ENCODE measurements around the gene GPC5. TPM values are rescaled to one million over a fixed set of nuclear protein-coding genes. Genes with fewer than 3 reads are reported as not detected.
A peak's percentile ranks its signal among the peaks of the same experiment; 100 is the strongest.

GPC5 gene
- total and polyA plus RNA-seq, 4 donors: 15.2 to 54.4 (median 24.0) TPM

- WGBS (ENCODE audit: insufficient coverage): 100% methylated on average over 1 of the region's 1 CpG
- H3K9me3 ChIP-seq (ENCODE audit: control insufficient read depth, insufficient read depth, low read length): no peaks in the 10 kb centered on the region
- H3K27me3 ChIP-seq (ENCODE audit: control insufficient read depth, insufficient read depth, low read length): no peaks in the 10 kb centered on the region
Measured at GRCh38 chr13:91540158-91540736, 141.8 kb downstream of the GPC5 start.

DNA sequence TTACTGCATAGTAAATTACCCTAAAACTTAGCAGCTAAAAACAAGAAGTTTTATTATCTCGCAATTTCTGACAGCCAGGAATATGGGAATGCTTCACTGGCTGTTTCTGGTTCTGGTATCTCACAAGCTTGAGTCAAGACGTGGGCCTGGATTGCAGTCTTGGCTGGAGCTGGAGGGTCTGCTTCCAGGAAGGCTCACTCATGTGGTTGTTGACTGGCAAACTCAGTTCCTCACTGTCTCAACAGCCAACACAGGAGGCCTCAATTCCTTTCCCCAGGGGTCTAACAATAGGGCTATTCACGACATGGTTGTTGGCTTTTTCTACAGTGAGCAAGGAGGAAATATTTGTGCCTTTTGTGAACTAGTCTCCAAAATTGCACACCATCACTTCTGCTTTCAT is 146.3 kb downstream of the GPC5 start:
- Histone ChIP-seq H3K27ac (ENCODE audit: low read depth, low read length) (no peak overlapping the region), H3K4me3 (ENCODE audit: low read depth, low read length) (no peak overlapping the region), H3K27me3 (ENCODE audit: control insufficient read depth, insufficient read depth, low read length) (no peaks in the 10 kb centered on the region), H3K36me3 (ENCODE audit: control insufficient read depth, insufficient read depth, low read length) (no peaks in the 10 kb centered on the region), H3K4me1 (ENCODE audit: control insufficient read depth, insufficient read depth, low read length) (no peaks in the 10 kb centered on the region), H3K9me3 (ENCODE audit: control insufficient read depth, insufficient read depth, low read length) (no peaks in the 10 kb centered on the region)
- WGBS (ENCODE audit: insufficient coverage): 36% methylated on average over 2 of the region's 3 CpGs
- peak in 1 of 6 donors; percentile 24 for DNase-seq (ENCODE audit: low read depth in 4 of 6, low spot score in 6 of 6)

More at GRCh38 chr13:91540158-91540736, 141.8 kb downstream of the GPC5 start:
- DNase-seq (ENCODE audit: low read depth in 4 of 6, low spot score in 6 of 6): no peak
- no peaks in the 10 kb centered on the region for H3K36me3 ChIP-seq (ENCODE audit: control insufficient read depth, insufficient read depth, low read length)
- H3K4me3 ChIP-seq (ENCODE audit: low read depth, low read length): no peak overlapping the region
- no peaks in the 10 kb centered on the region for H3K4me1 ChIP-seq (ENCODE audit: control insufficient read depth, insufficient read depth, low read length)
- H3K27ac ChIP-seq (ENCODE audit: low read depth, low read length): no peak overlapping the region

GRCh38 chr13:91546900-91547299 is 148.5 kb downstream of the GPC5 start:
- H3K27me3 ChIP-seq (ENCODE audit: control insufficient read depth, insufficient read depth, low read length): no peaks in the 10 kb centered on the region
- 80% methylated on average over 1 of the region's 2 CpGs for WGBS (ENCODE audit: insufficient coverage)

GRCh38 chr13:91553584-91553983 is 155.2 kb downstream of the GPC5 start:
- Histone ChIP-seq H3K27me3 (ENCODE audit: control insufficient read depth, insufficient read depth, low read length) (no peaks in the 10 kb centered on the region), H3K27ac (ENCODE audit: low read depth, low read length) (no peak overlapping the region), H3K9me3 (ENCODE audit: control insufficient read depth, insufficient read depth, low read length) (peaks cover 2% of the 10 kb centered on the region), H3K36me3 (ENCODE audit: control insufficient read depth, insufficient read depth, low read length) (no peaks in the 10 kb centered on the region), H3K4me1 (ENCODE audit: control insufficient read depth, insufficient read depth, low read length) (no peaks in the 10 kb centered on the region), H3K4me3 (ENCODE audit: low read depth, low read length) (no peak overlapping the region)
- DNase-seq (ENCODE audit: low read depth in 4 of 6, low spot score in 6 of 6): no peak
- WGBS (ENCODE audit: insufficient coverage): no CpG with 5 or more reads among the region's 2 CpGs

More at GRCh38 chr13:91546900-91547299, 148.5 kb downstream of the GPC5 start:
- no peaks in the 10 kb centered on the region for H3K9me3 ChIP-seq (ENCODE audit: control insufficient read depth, insufficient read depth, low read length)
- no peak for DNase-seq (ENCODE audit: low read depth in 4 of 6, low spot score in 6 of 6)
- no peak overlapping the region for H3K27ac ChIP-seq (ENCODE audit: low read depth, low read length)
- no peaks in the 10 kb centered on the region for H3K36me3 ChIP-seq (ENCODE audit: control insufficient read depth, insufficient read depth, low read length)
- H3K4me1 ChIP-seq (ENCODE audit: control insufficient read depth, insufficient read depth, low read length): no peaks in the 10 kb centered on the region
- H3K4me3 ChIP-seq (ENCODE audit: low read depth, low read length): no peak overlapping the region

DNA sequence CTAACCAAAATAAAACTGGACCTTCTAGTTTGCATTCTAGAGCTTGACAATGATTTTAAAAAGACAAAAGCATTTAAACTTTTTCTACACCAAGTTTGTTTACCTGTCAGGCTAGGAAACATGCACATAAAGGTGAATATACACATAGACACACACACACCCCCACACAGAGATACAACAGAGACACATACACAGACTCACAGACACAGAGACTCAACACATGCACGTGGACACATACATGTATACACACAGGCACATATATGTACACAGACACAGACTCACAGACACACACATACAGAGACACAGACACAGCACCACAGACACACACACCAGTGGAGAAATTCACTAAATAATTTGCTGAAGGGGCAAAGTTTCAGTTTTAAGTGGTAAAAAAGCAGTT is 155.7 kb downstream of the GPC5 start:
- Histone ChIP-seq H3K27ac (ENCODE audit: low read depth, low read length) (no peak overlapping the region), H3K36me3 (ENCODE audit: control insufficient read depth, insufficient read depth, low read length) (no peaks in the 10 kb centered on the region), H3K4me1 (ENCODE audit: control insufficient read depth, insufficient read depth, low read length) (no peaks in the 10 kb centered on the region), H3K27me3 (ENCODE audit: control insufficient read depth, insufficient read depth, low read length) (no peaks in the 10 kb centered on the region), H3K9me3 (ENCODE audit: control insufficient read depth, insufficient read depth, low read length) (peaks cover 2% of the 10 kb centered on the region), H3K4me3 (ENCODE audit: low read depth, low read length) (no peak overlapping the region)
- 80% methylated on average over 1 of the region's 1 CpG for WGBS (ENCODE audit: insufficient coverage)
- DNase-seq (ENCODE audit: low read depth in 4 of 6, low spot score in 6 of 6): no peak

GRCh38 chr13:91557328-91558090 is 159.1 kb downstream of the GPC5 start:
- 40% methylated on average over 1 of the region's 5 CpGs for WGBS (ENCODE audit: insufficient coverage)
- H3K4me1 ChIP-seq (ENCODE audit: control insufficient read depth, insufficient read depth, low read length): no peaks in the 10 kb centered on the region
- H3K4me3 ChIP-seq (ENCODE audit: low read depth, low read length): no peak overlapping the region
- no peak for DNase-seq (ENCODE audit: low read depth in 4 of 6, low spot score in 6 of 6)
- H3K27me3 ChIP-seq (ENCODE audit: control insufficient read depth, insufficient read depth, low read length): no peaks in the 10 kb centered on the region
- H3K9me3 ChIP-seq (ENCODE audit: control insufficient read depth, insufficient read depth, low read length): peaks cover 2% of the 10 kb centered on the region
- H3K27ac ChIP-seq (ENCODE audit: low read depth, low read length): no peak overlapping the region
- no peaks in the 10 kb centered on the region for H3K36me3 ChIP-seq (ENCODE audit: control insufficient read depth, insufficient read depth, low read length)

- no peaks in the 10 kb centered on the region for H3K9me3 ChIP-seq (ENCODE audit: control insufficient read depth, insufficient read depth, low read length)
- no peak overlapping the region for H3K27ac ChIP-seq (ENCODE audit: low read depth, low read length)
- H3K4me1 ChIP-seq (ENCODE audit: control insufficient read depth, insufficient read depth, low read length): no peaks in the 10 kb centered on the region
- H3K27me3 ChIP-seq (ENCODE audit: control insufficient read depth, insufficient read depth, low read length): no peaks in the 10 kb centered on the region
- no peak overlapping the region for H3K4me3 ChIP-seq (ENCODE audit: low read depth, low read length)
- DNase-seq (ENCODE audit: low read depth in 4 of 6, low spot score in 6 of 6): peak in 1 of 6 donors; percentile 27
- WGBS (ENCODE audit: insufficient coverage): 83% methylated on average over 1 of the region's 5 CpGs
- H3K36me3 ChIP-seq (ENCODE audit: control insufficient read depth, insufficient read depth, low read length): no peaks in the 10 kb centered on the region
Measured at GRCh38 chr13:91563799-91564198, 165.4 kb downstream of the GPC5 start.

DNA sequence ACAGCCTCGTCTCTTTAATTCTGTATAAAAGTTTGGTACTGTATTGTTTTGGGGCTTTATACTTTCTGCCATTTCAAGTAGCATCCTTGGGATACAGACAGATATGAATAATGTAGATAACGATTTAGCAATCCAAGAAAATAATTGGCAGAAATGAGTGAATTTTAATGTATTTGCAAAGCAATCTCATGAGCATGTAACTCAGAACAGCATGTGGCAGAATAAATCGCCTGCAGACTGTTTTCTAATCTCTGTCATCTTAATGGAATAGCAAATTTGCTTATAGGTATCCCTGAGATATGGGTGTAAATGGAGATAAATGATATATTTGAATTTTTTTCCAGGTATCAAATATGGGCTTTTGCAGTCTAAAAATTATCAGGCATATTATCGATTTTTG is 166.0 kb downstream of the GPC5 start:
- peak in 2 of 6 donors; percentile 22 to 50 for DNase-seq (ENCODE audit: low read depth in 4 of 6, low spot score in 6 of 6)

DNA sequence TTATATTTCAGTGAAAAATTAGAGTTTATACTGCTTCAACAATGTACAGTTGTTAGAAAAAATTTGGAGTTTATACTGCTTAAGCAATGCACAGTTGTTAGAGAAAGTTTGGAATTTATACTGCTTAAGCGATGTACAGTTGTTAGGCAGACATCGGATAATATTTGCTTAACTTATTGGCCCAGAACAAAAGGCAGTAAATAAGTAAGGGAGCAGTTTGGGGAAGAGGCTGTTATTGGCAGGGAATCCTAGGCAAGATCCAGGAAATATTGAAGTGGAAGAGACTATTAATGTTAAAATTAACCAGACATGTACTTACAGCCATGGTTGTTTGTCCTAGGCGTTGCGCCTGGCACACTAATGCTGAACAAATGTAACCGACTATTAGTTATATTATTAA is 166.9 kb downstream of the GPC5 start:
- DNase-seq (ENCODE audit: low read depth in 4 of 6, low spot score in 6 of 6): peak in 1 of 6 donors; percentile 6
- Histone ChIP-seq H3K4me3 (ENCODE audit: low read depth, low read length) (no peak overlapping the region), H3K27ac (ENCODE audit: low read depth, low read length) (no peak overlapping the region), H3K4me1 (ENCODE audit: control insufficient read depth, insufficient read depth, low read length) (no peaks in the 10 kb centered on the region), H3K9me3 (ENCODE audit: control insufficient read depth, insufficient read depth, low read length) (no peaks in the 10 kb centered on the region), H3K36me3 (ENCODE audit: control insufficient read depth, insufficient read depth, low read length) (no peaks in the 10 kb centered on the region), H3K27me3 (ENCODE audit: control insufficient read depth, insufficient read depth, low read length) (no peaks in the 10 kb centered on the region)
- WGBS (ENCODE audit: insufficient coverage): 84% methylated on average over 2 of the region's 5 CpGs

More for the DNA sequence above, 166.0 kb downstream of the GPC5 start:
- 77% methylated on average over 2 of the region's 4 CpGs for WGBS (ENCODE audit: insufficient coverage)
- H3K4me1 ChIP-seq (ENCODE audit: control insufficient read depth, insufficient read depth, low read length): no peaks in the 10 kb centered on the region
- H3K9me3 ChIP-seq (ENCODE audit: control insufficient read depth, insufficient read depth, low read length): no peaks in the 10 kb centered on the region
- no peak overlapping the region for H3K4me3 ChIP-seq (ENCODE audit: low read depth, low read length)
- no peaks in the 10 kb centered on the region for H3K27me3 ChIP-seq (ENCODE audit: control insufficient read depth, insufficient read depth, low read length)
- no peak overlapping the region for H3K27ac ChIP-seq (ENCODE audit: low read depth, low read length)
- H3K36me3 ChIP-seq (ENCODE audit: control insufficient read depth, insufficient read depth, low read length): no peaks in the 10 kb centered on the region

Measured in spinal cord (tissue), 10 donors.